ENCODE data around the gene JARID2.

The JARID2 gene

DNA sequence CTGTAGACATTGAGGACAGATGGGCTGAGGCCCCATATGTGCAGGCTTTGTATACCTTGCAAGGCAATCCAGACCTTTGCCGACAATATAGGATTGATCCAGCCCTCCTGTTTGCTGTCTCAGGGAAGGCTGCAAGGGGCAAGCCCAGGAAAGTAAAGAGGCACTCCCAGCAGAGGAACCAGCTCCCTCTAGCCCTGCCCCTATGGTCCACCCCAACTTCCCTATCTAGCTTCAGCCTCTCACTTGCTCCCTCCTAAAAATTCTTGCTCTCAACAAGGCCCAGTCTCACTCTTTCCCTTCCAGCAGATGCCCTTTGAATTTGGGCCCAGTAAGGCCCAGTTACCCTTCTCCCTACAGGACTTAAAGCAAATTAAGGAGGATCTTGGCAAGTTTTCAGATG lies 92.6 kb downstream of the JARID2 start:
- DNase-seq: no peak

DNA sequence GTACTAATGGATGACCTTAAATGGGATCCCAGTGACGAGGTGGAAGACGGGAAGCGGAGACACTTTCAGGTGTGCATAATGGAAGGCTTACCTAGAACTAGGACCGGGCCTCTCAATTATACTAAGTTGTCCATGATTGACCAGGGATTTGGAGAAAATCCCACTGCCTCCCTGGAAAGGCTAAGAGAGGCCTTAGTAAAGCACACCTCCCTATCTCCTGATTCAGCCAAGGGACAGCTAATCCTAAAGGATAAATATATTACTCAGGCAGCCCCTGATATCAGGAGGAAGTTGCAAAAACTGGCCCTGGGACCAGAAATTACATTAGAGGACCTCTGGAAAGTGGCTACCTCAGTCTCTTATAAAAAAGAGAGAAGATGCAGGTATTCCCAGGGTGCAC lies 93.2 kb downstream of the JARID2 start:
- DNase-seq: no peak

DNA sequence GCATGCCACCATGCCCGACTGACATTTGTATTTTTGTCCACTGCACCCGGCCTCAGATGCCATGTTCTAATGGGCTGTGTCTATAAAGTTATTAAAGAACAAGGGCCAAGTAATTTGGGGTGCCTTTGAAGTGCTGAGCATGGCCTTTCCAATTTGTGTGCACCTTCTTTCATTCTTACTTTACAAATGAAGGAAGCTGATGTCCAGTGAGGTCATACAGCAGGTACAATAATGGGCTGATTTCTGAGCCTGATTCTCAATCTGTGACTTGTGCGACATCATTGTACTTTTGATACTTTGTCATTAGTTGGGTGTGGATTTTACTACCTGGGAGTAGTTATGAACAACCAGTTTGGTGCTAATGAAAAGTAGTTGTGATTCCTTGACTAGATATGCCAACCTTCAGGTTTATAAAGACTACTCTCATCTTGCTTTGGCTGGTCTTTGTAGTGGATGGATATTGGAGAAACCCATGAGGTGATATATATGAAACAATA lies 94.3 kb downstream of the JARID2 start:
- DNase-seq: no peak

DNA sequence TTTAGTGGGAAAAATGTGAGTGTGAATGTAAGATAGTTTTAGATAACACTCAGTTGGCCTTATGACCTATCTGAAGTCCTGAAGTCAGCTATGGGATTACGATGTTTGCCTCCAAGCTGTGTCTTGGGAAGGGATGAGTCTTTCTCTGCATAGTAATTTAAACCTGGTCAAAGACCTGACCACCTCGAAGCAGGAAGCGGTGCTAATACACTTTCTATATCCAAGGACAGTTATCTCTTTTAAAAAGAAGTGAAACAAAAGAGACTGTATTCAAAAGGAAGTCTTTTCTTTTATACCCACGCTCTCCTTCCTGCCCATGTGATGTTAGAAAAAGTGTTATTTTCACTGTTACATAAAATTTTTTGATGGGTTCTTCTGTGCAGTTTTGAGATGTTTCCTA lies 94.9 kb downstream of the JARID2 start:
- no peak for DNase-seq

DNA sequence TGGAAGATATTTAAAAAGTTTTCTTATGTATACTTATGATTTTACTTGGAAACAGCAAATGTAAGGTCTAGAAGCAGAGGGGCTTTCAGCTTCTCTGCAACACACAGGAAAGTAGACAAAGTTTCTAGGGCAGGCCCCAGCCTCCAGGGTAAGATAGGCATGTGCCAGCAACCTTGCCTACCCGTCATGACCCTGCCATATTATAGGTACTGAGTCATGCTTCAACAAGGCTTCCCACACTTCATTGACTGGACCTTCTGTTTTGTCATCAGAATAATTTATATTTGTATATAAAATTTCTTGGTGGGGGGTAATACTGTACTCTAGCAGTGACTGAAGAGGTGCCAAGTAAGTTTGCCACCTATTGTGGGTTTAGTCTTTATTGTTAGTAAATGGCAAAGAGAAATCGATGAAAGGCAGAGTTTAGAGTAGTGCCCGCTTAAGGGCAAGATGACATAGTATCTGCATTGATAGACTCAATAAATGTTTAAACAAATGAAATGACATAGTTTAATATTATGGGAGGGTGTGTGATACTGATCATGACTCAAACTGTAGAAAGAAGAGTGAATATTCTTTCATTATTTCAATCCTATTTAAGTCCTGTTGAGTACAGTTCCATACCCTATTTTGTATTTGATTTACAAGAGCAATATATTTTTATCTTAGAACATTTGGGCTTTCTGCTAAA lies 95.6 kb downstream of the JARID2 start:
- no peak for DNase-seq

DNA sequence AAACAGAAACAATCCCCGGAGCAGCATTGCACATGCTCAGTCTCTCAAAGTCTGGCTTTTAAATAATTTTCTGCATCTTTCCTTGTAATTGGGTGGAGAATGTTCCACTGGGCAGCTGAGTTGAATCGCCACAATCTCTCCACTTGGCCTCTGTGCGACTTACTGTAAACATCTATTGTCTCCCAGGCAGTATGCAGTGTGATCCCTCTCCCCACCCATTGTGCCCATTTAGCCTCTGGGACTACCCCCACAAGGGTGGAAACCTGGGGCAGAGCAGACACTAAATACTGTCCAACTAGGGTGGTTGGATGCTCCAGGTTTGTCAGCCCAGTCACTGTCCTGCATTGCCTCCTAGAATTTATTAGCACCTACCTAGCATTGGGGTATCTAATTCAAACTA lies 96.2 kb downstream of the JARID2 start:
- DNase-seq: no peak

DNA sequence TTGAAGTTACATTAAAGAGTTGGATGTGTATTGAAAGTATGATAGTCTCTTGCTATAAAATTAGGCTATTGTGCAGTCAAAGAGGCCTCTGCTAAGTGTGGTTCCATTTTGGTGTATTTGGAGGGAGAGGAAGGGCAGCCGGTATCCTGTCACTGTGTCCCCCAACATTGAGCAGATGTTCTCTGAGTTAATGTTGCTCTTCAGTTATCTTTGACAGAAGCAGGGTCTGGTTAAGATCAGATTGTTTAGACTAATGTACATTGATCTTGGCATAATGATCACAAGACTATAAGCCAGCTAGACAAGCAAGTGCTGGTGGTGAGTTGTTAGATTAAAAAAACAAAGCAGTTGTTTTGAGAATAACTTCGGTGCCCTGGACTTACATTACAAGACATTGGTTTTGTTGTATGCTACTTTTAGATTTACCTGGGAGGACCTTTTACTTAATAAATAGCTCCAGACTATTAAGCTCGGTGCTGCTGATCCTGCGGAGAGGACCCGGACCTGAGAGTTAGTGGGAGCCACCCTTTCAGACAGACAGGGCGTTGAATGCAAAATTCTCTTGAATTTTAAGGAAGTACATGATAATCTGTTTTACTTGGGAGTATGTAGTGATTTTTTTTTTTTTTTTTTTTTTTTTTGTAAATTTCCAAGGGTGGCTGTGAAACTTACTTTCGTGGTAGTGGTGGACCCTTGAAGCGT lies 97.8 kb downstream of the JARID2 start:
- no peak for DNase-seq

DNA sequence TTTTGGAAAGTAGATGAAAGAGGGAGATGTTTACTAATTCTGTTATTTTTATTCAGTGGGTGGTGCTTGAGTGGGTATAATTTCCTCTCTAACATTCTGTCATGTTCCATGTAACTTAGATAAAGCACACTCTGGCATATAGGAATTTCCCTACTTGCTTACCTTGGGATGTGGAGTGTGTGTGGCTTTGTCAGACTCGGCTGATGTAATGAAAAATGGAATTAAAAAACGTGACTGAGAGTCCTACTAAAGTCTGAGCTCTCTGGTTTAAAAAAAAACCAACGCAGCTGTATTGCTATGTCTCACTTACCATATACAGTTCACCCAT lies 98.3 kb downstream of the JARID2 start:
- DNase-seq: no peak

DNA sequence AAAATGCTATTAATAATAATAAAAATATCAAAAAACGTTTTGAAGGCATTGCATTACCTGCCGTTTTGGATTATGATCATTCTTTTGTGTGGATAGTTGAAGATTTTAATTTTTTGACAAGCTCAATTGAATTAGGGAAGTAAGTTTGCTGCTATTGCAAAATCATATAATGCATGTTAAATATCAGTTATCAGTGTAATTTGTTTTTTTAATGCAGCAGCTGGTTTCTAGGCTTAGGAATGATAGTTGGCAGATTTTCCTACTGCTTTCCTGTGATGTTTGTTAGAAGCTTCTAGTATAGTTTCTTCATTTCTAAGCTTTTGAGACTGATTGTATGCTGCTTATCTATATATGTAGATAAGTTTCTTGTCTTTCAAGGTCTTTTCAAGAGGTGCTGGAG lies 99.0 kb downstream of the JARID2 start:
- no peak for DNase-seq

DNA sequence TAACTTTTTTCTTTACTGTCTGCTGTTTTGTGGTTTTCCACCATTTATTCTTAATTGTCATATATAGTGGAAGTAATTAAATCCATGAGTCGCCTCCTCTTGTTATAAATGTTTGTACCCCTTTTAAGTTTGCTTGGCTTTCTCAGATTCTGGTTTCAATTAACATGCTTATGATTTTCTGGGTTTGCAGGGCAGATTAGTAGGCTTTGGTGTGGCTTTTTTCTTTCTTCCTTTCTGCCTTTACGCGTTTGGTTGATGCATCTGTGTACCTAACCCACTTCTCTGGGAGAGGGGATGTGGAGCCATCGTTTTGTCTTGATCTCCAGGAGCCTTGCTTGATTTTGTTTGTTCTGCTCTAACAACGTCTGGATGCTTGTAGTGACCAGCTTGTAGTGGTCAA lies 100.4 kb downstream of the JARID2 start:
- no peak for DNase-seq

DNA sequence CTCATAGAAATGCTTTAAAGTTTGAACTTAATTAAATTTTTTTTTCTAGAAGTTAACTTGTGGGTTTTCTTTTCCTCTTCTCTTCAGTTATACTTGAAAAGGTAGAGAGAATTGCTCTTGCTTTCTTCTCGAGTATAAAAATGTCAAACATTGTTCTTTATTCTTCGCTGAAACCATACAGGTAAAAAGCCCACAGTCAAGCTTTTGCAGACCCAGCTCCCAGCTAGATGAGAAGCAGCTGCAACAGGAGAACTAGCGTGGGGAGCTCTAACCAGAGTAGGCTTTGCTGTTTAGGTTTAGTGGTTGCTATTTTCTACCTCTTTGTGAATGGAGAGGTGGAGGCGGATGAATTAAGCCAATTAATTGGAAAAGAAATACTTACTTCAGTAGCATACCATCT lies 102.7 kb downstream of the JARID2 start:
- no peak for DNase-seq

DNA sequence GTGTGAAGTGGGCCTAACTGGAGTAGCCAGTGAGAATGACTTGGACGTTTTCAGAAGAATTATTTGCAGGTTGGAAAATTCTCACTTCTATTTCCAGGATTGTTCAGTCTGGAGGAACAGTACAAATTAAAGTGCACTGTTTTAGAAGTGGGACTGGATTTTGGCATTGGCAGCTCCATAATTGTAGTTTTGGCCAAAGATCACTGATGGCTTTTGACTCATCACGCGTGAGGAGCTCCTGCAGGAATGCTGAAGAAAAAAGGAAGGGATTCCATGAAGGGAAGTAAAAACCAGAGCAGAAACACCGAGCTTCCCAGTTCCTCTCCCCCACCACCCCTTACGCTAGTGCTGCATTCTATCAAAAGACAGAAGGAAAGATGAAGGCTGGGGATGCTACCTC lies 103.5 kb downstream of the JARID2 start:
- DNase-seq: no peak

DNA sequence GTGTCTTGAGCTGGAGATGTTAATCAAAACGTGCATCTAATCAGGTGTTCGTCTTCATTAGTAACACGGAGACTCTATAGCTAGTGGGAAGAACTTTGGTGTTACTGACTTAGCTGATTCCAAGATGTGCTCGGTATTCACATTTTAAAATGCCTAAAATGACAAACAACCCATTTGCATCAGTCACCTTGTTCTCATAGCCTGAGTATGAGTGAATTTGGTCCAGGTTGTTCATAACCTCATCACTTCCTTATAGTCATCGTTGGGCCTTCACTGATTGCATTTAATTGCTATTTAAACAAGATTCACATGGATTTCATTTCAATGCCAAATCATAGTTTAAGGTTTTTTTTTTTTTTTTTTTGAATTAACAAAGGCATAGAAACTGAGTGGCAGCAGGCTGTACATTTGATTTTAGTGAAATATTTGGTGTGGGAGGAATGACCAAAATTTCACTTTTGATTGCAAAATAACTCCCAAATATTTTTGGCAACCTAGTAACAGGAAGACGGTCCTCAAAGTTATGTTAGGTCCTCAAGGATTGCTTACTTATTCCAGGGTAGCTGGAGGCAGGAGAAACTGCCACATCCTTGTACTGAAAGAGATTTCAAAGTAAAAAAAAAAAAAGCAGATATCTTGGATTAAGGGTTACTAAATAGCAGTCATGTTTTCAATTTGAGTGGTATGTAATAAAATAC lies 104.7 kb downstream of the JARID2 start:
- no peak for DNase-seq

DNA sequence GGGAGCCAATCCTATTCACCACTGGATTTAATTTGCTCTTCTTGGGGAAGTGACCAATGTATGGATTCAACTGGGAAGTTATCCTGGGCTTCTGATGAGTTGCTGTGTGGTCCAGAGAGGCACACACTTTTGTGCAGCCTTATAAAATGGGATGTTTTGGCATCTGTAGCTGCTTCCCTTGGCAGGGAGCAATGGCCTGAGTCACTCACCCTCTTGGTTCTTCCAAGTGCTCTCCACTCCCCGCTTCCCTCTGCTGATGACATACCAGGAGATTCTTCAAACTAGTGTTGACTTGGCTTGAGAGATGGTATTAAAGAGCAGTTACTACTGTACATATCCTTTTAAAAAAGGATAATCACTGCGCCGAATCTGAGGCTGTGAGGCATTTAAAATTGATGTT lies 105.8 kb downstream of the JARID2 start:
- DNase-seq: no peak

DNA sequence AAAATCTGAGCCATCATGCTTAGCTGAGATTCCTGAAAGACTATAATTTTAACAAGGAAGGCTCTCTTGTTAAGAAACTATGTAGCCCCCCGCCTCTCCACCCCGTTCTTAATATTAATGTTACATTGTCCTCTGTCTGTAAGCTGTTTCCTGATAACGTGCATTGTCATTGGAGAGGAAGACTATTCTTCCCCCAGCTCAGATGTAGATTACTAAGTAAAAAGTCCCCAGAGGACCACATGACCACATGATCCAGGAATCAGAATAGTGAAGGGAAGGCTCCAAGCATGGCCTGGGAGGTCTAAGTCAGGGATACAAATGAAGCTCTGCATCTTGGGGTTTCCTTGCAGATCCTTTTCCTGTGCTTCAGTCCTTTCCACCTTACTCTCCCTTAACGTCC lies 106.4 kb downstream of the JARID2 start:
- DNase-seq: no peak

DNA sequence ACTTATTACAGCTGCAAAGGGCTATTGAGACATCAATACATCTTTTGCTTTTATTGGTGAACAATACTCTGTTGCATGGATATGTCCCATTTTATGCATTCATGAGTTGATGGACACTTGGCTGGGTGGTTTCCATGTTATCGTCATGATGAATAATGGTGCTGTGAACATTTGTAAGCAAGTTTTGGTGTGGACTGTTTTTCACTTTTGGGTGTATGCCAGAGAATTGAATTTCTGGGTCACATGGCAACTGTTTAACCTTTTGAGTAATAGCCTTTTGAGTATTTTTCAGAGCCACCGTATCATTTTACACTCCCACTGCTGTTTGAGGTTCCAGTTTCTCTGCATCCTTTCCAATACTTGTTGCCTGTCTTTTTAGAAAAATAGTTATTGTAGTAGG lies 107.0 kb downstream of the JARID2 start:
- no peak for DNase-seq

DNA sequence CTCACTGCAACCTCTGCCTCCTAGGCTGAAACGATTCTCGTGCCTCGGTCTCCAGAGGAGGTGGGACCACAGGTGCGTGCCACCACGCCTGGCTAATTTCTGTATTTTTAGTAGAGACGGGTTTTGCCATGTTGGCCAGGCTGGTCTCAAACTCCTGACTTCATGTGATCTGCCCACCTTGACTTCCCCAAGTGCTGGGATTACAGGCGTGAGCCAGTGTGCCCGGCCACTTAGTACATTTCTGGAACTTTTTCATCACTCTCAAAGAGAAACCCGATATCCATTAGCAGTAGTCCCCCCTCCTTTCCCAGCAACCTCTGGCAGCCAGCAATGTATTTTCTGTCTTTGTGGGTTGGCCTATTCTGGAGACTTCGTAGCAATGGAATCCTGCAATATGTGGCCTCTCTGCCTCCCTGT lies 109.8 kb downstream of the JARID2 start:
- DNase-seq: no peak

DNA sequence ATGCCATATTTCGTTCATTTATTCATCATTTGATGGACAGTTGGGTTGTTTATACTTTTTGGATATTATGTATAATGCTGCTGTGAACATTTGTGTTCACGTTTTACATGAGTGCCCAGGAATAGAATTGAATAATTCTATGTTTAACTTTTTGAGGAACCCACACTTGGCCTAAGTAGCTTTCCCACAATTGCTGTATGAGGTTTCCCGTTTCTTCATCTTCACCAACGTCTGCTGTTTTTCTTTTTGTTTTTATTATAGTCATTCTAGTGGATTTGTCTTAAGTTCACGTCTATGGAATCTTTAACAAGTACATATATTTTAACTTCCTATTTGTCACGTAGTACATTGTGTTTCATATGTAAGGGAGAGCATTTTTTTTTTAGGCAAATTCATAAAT lies 110.3 kb downstream of the JARID2 start:
- no peak for DNase-seq

DNA sequence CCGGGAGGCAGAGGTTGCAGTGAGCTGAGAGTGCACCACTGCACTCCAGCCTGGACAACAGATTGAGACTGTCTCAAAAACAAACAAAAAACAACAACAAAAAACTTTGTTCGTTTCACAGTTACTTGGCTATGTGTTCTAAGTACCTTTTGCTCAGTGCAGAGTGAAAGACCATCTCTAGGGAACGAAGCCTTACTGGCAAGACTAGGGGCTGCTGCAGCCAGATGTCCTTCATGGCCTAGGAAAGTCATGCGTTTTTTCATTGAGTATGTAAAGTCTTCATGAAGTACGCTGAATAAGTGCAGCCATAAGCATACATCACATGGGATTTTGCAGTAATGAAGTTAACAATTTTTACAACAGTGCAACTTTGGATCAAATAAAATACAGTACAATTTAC lies 111.1 kb downstream of the JARID2 start:
- DNase-seq: no peak

DNA sequence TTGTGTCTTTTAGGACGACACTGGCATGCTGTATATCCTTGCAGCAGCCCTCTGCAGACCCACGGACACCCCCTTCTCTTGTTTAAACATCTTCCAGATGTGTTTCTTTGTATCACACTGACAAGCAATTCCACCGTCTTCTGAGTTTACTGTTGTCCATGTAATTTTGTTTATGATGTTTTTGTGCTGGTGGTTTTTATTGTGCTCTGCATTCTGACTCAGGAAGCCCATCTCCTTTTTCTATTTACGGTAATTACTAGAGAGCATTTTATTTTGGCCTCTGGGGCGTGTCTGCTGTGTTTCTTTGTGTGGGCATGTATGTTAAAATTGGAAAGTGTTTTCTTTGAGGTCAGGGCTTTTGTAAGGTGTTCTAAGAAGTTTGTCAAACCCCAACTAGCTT lies 111.9 kb downstream of the JARID2 start:
- DNase-seq: no peak

DNA sequence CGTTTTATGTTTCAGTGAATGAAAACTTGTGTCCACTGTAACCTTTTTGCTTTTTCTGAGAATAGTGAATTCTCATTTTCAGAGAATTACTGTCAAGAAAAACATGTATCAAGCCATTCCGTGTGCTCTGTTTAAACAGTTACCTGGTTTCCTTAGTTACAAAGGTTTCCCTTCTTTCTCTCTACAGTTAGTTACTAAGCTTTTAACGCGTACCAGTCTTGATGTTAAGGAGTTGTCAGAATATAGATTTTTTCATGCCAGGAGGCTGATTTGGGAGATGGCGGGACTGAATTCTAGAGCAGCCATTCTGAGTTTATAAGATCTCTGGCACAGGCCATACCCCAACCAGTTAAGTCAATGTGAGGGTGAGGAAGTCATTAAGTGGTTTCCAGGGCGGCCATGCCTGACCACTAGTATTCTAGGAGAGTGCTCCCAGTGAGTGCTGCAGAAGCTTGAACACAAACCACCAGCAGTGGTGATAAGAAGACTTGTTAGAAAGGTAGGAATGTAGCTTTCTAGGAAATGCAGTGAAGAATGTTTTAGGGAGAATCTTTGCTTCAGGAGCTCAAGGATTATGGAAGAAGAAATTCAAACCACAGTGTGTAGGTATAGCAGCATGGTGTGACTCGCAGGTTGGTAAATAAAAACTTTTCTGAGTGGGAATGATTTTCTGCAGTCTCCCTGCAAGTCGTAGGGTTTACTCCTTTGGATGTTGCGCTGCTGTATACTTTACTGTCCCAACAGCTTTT lies 112.9 kb downstream of the JARID2 start:
- DNase-seq: no peak

DNA sequence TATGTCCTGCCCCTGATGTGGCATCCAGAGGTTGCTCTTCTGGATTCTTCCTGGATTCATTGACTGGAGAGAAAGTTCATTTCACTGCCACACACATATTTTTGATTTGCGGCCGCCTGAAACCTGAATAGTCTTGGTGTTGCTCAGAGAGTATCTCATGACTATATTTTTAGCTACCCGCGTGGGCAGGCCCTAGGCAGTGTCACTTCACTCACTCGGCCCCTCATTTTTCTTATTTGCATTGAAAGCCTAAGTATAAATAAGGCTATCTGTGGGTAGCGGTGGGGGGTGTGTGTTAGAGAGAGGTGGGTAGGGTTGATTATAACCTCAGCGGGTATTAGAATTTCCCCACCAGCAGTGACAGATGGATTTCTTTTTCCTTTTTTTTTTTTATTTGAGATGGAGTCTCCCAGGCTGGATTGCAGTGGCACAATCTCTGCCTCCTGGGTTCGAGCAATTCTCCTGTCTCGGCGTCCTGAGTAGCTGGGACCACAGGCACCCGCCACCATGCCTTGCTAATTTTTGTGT lies 113.5 kb downstream of the JARID2 start:
- DNase-seq: no peak

DNA sequence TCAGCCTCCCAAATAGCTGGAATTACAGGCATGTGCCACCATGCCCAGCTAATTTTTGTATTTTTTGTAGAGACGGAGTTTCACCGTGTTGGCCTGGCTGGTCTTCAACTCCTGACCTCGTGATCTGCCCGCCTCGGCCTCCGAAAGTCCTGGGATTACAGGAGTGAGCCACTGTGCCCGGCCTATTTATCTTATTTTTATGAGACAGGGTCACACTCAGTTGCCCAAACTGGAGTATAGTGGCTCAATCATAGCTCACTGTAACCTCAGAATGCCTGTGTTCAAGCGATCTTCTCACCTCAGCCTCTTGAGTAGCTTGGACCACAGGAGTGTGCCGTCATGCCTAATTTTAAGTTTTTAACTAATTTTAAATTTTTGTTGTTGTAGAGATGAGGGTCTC lies 114.4 kb downstream of the JARID2 start:
- no peak for DNase-seq

All from NCI-H1436 (cell line).